Measurements from ENCODE around the gene SWI5.
A peak's percentile ranks its signal among the peaks of the same experiment; 100 is the strongest.

The SWI5 gene

DNA sequence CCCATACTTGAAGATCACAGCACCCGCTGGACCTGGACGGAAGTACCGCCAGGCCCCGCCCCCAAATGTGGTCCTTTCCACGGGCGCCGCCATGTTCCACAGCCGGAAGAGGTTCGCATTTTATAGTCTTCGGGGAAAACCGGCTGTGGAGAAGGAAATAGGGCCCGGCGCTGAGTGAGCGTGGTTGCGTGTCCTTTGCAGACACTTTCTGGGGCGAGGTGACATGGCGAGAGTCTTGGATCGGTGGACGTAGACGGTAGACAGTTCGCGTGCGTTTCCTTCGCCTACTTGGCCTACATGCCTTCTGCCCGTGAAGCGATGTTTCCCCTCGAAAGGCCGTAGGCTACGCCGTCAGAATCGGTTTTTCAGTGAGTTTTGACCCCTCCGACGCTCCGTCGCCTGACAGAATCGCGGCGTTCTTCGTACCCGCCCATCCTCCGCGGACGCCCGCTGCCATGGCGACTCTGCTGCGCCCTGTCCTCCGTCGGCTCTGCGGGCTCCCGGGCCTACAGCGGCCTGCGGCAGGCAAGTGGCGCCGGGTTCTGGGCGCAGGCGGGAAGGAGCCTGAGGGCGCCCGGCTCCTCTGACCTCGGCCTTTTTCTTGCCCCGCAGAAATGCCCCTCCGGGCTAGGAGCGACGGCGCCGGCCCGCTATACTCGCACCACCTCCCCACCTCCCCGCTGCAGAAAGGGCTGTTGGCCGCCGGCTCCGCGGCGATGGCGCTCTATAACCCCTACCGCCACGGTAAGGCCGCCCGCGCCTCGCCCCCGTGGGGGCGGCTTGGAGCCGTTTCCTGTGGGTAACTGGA lies 46.5 kb downstream of the SWI5 start, which contains the start of the genes COQ4 and TRUB2:
COQ4 (plus strand) TSS at position 436 of the 808 bp plus-strand sequence; CDS start at position 456, 20 bp downstream.
TRUB2 (minus strand) TSS at position 44 of the 808 bp plus-strand sequence; CDS start at position 5, 39 bp downstream.
- peak; percentile 90 for DNase-seq

DNA sequence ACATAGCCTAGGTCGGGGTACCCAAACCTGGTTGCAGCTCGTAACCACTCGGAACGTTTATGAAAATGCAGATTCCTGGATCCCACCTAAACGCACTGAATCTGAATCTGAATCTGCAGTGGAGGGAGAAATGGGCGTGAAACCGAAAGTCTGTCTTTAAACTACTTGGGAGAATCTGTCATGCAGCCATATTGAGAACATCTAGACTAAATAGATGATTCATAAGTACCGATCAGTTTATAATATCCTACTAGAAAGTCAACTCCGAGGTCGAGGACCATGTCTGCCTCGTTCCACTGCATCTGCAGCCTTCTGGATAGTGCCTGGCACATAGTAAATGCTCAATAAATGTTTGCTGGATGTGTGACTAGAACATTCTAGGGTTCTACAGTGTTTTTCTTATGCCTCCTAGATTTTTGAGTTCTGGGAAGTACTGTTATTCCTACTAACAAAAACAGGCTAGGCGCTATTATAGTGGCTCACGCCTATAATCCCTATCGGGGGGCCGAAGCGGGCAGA lies 47.2 kb downstream of the SWI5 start:
- no peak for DNase-seq

DNA sequence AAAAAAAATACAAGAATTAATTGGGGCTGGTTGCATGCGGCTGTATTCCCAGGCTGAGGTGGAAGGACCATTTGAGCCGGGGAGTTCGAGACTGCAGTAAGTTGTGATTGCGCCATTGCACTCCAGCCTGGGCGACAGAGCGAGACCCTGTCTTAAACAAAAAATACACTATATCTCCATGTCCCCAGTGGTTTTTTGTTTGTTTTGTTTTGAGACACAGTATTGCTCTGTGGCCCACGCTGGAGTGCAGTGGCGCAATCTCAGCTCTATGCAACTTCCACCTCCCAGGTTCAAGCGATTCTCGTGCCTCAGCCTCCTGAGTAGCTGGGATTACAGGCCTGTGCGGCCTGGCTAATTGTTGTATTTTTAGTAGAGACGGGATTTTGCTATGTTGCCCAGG lies 47.7 kb downstream of the SWI5 start:
- DNase-seq: no peak

DNA sequence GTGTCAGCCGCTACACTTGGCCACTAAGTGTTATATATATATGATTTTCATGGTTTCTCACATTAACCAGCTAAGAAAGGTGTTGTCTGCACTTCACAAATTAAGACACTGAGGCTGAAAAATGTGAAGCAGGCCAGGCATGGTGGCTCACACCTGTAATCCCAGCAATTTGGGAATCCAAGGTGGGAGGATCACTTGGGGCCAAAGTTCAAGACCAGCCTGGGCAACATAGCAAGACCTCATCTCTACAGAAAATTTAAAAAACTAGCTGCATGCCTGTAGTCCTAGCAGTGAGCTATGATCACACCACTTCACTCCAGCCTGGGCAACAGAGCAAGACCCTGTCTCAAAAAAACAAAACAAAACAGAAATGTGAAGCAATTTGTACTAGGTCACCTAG lies 48.3 kb downstream of the SWI5 start:
- DNase-seq: no peak

DNA sequence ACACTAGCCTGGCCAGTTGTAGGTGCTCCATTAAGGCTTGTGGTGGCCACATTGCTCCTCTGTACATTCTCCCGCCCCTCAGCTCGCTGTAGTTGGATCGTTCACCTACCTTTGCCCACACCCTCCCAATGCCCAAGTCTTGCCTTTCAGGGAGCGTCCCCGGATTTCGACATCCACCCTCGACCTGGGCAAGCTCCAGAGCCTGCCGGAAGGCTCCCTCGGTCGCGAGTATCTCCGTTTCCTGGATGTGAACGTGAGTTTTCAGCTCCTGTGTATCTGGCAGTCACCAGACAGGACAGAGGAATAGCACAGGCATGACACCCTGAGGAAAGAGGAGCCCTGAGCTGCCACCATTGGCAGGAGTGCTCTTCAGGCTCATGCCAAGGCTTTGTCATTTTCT lies 49.6 kb downstream of the SWI5 start:
- no peak for DNase-seq

DNA sequence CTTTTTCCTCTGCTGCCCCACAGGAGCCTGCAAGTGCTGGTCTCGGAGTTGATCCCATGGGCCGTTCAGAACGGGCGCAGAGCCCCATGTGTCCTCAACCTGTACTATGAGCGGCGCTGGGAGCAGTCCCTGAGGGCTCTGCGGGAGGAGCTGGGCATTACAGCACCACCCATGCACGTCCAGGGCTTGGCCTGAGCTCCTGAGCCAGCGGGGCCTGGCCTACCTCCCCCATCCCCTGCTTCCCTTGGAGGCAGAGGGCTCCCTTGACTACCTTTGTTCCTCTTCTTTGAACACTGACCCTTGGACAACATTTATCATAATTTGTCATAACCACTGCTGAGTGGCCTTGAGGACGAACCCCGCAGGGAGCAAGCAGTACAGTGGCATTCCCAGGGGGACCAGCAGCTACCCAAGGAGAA lies 57.4 kb downstream of the SWI5 start:
- no peak for DNase-seq

DNA sequence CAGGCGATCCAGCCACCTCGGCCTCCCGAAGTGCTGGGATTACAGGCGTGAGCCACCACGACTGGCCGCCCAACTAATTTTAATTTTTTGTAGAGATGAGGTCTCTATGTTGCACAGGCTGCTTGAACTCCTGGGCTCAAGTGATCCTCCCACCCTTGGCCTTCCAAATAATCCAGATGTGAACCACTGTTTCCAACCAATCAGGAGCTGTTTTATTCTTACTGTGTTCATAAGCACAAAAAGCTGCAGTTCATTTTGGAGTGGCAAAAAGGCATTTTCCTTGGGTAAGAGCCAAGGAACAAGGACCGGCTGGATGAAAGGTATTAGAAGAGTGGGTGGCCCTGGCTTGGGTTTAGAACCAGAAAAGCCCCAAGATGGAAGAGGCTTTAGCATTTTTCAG lies 59.1 kb downstream of the SWI5 start:
- DNase-seq: no peak

DNA sequence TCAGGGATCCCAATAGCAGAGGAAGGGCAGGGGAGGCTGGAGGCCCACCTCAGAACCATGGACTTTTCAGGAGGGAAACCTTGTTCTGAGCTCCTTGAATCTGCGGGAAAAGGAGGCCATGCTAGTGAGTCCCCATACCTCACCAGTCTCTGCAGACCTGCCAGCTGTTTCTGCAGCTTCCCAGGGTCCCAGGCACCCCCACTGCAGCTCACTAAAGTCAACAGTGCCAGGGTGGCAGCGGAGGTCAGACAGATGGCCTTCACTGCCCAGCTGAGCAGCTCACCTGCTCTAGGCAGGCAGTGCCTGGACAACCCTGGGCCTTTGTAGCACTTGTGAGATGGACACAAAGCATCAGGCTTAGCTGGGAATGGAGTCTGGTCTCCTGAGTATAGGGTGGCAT lies 59.8 kb downstream of the SWI5 start:
- DNase-seq: no peak

DNA sequence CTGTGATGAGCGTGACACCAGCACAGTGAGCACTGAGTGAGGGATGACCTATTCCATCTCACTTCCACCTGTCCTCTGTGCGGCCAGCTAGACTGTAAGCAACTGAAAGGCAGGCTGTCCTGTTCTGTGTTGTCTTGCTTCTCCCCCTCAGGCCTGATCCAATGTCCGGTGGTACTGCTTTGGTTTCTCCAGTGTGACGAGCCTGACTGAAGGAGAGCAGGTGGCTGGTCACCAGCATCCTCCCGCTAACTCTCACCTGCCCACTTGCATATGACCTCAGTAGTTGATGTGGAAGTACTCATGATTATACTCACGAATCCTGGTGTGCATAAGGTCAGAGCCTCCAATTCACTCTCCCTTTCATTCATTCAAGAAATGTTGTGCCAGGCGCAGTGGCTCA lies 61.9 kb downstream of the SWI5 start:
- DNase-seq: no peak

Data from T-helper 9 cell (primary cell).